Stimulated activated CD4-positive, alpha-beta T cell treated with anti-CD3 and anti-CD28 coated beads, Interleukin-4, amount 100 ng/mL, for 1 hour (primary cell): ENCODE data around the gene PHAX.
A peak's percentile ranks its signal among the peaks of the same experiment; 100 is the strongest.
"Not testable (repeated sequence)": the region's sequence is repeated elsewhere in the genome, so short reads cannot be mapped to it uniquely, and the experiment has no call there.

Experiments used
- DNase-seq: peaks from one replicate; pipeline ENCODE4 v3.0.0-alpha.2; 2020

PHAX gene

DNA sequence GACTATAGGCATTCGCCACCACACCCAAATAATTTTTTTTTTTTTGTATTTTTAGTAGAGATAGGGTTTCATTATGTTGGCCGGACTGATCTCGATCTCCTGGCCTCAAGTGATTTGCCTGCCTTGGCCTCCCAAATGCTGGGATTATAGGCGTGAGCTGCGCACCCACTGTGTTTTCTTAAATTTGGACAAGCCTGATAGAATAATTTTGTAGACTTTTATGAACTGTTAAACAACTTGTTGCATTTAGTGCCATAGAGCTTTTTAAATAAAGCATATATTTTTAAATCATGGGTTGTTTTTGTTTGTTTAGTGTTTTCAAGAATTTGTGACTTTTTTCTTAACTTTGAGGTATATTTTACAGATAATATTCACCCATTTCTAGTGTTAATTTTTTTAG is 4.8 kb downstream of the PHAX start:
- no peak for DNase-seq

DNA sequence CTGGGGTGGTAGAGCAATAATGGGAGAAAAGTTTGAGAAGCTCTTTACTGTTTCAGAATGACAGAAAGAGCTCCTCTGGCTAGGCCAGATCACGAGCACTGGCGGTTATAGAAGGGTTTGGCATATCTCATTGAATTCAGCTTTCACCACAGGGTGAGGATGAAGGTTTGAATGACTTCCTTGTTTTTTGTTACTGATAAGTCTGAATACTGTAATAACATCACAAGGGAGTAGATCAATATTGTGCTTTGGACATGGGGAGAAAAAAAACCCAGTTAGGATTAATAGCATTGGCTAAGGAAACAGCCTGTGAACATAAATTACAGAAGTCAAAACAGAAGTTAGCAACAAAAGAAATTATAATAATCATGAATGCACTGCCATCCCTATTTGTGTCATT is 9.4 kb downstream of the PHAX start:
- DNase-seq: no peak

DNA sequence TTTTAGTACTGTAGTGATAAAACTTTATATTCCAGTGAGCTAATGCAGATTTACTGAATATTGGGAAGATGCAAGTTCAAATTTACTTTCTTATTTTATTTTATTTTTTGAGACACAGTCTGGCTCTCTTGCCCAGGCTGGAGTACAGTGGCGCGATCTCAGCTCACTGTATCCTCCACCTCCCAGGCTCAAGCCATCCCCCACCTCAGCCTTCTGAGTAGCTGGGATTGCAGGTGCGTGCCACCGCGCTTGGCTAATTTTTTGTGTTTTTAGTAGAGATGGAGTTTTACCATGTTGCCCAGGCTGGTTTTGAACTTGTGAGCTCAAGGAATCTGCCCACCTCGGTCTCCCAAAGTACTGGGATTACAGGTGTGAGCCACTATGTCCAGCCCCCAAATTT is 9.9 kb downstream of the PHAX start:
- no peak for DNase-seq

DNA sequence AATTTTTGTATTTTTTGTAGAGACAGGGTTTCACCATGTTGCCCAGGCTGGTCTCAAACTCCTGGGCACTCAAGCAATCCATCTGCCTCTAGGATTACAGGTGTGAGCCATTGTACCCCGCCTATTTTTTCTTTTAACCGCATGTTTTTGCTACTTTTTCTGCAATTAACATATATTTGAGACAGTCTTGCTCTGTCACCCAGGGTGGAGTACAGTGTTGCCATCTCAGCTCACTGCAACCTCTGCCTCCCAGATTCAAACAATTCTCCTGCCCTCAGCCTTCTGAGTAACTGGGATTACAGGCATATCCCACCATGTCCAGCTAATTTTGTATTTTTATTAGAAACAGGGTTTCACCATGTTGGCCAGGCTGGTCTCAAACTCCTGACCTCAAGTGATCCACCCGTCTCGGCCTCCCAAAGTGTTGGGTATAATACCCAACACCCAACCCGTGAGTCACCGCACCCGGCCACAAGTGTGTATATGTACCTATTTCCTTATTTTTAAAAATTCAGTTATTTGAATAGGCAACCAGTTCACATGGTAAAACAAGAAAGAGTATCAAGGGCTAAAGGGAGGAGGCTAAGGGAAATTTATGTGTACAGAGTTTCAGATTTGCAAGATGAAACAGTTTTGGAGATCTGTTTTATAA is 13.3 kb downstream of the PHAX start:
- DNase-seq: no peak

DNA sequence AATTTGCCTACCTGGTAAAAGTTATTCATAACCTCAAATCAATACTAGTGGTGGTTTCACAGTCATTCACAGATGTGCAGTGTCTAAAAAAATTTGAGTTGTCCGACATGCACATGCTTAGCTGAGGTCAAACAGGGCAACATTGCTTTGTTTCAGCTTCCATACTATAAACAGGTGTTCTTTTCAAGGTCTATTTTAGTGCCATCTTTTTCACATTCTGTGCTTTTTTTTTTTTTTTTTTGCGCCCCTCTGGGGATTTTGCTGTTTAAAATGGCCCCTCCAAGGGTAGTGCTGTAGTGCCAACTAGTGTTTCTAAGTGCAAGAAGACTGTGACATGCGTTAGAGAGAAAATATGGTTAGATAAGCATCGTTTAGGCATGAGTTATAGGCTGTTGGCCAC is 14.5 kb downstream of the PHAX start:
- DNase-seq: no peak

DNA sequence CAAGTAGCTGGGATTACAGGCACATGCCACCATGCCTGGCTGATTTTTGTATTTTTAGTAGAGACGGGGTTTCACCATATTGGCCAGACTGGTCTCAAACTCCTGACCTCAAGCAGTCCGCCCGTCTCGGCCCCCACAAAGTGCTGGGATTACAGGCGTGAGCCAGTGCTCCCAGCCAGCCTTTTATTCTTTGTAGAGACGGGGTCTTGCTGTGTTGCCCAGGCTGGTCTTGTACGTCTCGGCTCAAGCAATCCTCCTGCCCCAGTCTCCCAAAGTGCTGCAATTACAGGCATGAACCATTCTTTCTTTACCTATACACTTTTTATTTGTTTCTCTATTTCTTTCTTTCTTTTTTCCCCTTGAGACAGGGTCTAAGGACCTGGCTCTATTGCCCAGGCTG is 16.9 kb downstream of the PHAX start:
- not testable (repeated sequence) for DNase-seq

DNA sequence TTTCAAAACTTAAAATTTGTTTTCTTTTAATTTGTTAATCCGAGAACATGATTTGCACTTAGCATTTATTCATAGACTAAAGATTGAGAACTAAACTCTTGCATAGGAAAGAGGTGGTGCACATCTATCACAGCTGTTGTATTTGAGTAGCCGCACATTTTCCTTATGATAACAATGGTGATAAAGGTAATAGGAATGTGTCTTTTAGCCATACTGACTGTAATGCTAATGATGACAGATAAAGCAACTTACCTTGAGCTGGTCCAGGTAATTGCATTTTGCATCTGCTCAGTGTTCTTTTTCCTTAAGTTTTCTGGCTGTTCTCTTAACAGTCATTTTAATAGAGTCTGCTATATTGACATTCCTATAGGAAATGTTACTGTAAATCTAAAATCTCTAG is 19.0 kb downstream of the PHAX start:
- DNase-seq: no peak

DNA sequence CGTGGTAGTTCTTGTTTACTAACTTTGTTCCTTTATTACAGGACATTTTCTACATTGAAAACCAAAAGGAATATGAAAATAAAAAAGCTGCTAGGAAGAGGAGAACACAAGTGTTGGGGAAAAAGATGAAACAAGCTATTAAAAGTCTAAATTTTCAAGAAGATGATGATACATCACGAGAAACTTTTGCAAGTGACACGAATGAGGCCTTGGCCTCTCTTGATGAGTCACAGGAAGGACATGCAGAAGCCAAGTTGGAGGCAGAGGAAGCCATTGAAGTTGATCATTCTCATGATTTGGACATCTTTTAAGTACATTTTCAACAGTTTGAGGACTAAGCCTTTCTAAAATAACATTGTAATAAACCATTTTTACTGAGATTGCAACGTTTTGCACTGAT is 23.8 kb downstream of the PHAX start:
- DNase-seq: no peak

DNA sequence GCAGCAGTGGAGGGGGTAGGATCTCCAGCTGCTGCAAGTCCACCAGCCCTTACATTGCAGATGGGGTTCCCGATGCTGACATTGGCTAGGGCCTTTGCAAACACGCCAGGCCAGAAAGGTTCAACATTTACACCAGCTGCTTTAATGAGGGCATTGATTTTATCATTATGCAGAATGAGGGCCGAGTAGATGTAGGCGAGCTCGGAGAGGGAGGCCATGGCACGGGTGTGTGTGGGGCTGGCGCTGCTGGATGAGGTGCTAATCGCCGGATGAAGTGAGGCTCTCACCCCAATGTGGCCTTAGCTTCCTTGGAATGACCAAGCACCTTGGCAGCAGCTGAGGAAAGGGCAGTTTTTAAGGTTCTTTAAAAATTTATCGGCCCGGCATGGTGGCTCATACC is 27.4 kb downstream of the PHAX start:
- DNase-seq: no peak

DNA sequence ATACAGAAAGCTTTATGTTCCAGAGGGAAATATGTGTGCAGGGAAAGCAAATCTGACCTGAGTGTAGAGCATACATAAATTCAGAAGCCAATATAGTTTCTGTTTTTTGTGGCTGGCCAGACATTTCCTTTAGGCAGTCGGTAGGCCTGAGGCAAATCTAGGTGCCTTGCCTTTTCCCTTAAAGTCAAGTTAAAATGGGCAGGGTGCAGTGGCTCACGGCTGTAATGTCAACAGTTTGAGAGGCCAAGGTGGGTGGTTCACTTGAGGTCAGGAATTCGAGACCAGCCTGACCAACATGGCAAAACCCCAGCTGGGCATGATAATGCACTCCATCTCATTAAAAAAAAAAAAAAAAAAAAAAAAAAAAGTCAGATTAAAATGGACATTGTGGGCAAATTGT is 31.2 kb downstream of the PHAX start:
- DNase-seq: no peak

DNA sequence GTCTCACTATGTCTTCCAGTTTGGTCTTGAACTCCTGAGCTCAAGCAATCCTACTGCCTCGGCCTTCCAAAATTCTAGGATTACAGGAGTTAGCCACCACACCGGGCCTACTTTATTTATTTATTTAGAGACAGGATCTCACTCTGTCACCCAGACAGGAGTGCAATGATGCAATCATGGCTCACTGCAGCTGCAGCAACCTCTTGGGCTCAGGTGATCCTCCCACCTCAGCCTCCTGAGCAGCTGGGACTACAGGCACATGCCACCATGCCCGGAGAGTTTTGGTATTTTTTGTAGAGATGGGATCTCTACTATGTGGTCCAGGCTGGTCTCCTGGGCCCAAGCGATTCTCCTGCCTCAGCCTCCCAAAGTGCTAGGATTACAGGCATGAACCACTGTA is 32.8 kb downstream of the PHAX start:
- no peak for DNase-seq

DNA sequence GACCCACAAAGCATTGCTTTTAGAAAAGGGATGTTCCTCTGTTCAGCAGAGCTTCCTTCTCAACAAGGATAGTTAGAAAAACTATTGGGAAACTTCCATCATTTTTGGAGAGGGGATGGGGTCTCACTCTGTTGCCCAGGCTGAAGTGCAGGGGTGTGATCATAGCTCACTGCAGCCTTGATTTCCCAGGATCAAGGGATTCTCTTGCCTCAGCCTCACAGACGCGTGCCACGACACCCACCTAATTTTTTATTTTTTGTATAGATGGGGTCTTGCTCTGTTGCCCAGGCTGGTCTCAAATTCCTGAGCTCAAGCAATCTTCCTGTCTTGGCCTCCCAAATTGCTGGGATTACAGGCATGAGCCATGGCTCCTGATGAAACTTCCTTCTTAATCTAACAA is 34.8 kb downstream of the PHAX start:
- DNase-seq: no peak

DNA sequence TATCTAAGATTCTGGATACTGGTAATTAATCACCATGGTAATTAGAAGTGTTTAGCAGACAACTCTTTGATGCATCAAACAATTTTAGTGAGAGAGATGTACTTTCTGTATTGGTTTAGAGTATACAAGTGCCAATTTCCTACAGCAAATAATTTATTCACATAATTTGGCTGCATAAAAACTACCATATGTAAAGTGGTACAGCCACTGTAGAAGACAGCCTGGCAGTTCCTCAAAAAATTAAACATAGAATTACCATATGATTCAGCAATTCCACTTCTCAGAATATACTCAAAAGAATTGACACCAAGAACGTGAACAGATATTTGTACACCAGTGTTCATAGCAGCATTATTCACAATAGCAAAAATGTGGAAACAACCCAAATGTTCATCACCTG is 36.2 kb downstream of the PHAX start:
- DNase-seq: no peak

DNA sequence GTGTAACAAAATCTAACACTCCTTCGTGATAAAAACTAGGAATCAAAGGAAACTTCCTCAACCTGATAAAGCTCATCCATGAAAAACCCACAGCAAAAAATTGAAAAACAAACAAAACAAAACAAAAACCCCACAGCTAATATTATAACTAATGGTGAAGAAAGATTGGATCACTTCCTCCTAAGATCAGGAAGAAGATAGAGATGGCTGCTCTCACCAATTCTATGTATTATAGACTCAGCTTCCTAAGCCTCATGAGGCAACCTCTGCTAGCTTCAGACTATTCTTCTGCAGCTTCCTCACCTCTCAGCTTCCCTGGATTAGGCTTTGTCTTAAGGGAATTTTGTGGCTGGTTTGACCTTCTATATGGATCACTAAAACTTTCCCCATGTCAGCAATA is 40.1 kb downstream of the PHAX start:
- no peak for DNase-seq

DNA sequence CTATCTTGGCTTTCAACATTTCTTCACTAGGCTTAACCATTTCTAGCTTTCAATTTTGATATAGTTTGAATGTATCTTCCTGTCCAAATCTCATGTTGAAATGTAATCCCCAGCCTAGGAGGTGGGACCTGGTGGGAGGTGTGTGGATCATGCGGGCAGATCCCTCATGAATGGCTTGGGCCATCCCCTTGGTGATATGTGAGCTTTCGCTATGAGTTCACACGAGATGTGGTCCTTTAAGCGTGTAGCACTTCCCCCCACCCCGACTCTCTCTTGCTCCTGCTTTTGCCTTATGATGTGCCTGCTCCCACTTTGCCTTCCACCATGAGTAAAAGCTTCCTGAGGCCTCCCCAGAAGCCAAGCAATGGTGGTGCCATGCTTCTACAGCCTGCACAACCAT is 40.6 kb downstream of the PHAX start:
- DNase-seq: no peak

DNA sequence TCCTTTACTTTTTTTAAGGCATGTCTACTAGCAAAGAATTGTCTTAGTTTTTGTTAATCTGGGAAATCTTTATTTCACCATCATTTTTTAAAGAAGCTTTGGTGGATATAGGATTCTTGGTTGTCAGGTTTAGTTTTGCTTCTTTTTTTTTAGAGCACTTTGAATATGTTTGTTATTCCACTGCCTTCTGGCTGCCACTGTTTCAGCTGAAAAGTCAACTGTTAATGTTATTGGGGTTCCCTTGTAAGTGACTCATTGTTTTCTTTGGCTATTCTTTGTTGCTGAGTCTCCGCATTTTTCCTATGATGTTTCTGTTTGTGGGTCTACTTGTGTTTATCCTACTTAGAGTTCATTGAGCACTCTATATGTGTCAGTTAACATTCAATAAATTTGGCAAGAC is 44.4 kb downstream of the PHAX start:
- DNase-seq: no peak

DNA sequence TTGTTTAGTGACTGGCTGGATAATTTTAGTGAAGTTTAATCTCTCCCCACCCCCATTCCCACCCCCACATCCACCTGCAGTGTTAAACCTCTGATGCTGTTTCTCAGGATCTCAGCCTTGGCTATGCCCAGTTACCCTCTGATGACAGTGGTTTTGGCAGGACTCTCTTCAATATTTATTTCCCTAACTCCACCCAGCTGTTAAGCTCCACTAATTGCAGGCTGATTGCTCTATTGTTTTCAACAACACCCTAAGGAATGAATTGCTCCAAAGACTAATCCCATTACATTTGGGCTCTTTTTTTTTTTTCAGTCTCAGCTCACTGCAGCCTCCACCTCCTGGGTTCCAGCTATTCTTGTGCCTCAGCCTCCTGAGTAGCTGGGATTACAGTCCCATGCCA is 46.3 kb downstream of the PHAX start:
- DNase-seq: no peak

DNA sequence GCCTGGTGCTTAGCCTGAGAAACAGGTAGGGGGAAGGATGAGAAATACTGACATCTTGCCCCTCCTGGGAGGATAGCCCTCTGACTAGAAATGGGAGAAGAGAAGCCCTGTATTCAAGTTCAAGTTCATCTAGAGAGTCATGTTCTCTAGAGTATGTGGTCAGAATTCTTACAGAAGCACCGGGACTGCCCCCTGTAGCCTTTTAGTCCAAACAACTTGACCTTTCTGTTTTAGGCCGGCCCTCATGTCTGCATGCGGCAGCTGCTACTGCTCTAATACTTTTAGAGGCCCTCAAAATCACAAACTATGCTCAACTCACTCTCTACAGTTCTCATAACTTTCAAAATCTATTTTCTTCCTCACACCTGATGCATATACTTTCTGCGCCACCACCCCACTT is 47.7 kb downstream of the PHAX start:
- DNase-seq: no peak

DNA sequence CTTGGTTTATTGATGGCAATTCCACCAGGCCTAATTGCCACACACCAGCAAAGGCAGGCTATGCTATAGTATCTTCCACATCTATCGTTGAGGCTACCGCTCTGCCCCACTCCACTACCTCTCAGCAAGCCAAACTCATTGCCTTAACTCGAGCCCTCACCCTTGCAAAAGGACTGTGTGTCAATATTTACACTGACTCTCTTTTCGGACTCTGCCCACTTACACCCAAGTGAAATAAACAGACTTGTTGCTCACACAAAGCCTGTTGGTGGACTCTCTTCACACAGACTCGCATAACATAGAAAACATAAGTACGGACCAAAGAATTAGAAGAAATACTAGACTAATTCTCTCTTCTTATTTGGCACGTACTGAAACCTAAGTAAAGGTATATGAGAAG is 48.3 kb downstream of the PHAX start:
- not testable (repeated sequence) for DNase-seq

DNA sequence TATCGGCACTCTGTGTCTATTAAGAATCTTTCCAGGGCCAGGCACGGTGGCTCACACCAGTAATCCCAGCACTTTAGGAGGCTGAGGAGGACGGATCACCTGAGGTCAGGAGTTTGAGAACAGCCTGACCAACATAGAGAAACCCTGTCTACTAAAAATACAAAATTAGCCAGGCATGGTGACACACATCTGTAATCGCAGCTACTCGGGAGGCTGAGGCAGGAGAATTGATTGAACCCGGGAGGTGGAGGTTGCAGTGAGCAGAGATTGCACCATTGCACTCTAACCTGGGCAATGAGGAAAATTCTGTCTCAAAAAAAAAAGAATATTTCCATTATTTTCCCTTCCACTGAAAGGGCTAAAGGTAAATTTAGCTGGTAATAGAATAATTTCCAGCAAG is 49.0 kb downstream of the PHAX start:
- not testable (repeated sequence) for DNase-seq

DNA sequence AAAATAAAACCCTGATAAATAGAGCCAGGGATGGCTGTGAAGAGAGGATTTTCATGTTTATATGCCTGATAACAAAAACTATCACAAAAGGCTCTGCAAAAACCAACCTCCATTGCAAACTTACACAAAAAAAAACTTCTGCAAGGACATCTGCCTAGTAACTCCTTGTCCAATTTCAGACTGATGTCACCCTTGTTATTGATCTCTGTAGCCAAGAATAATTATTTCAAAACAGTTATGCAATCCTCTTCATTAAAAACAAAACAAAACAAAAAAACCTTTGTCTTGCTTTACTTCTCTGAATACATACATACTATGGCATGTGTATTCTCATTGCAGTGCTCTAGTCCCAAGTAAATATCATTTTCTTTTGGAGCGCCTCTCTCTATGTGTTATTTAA is 49.7 kb downstream of the PHAX start:
- no peak for DNase-seq

DNA sequence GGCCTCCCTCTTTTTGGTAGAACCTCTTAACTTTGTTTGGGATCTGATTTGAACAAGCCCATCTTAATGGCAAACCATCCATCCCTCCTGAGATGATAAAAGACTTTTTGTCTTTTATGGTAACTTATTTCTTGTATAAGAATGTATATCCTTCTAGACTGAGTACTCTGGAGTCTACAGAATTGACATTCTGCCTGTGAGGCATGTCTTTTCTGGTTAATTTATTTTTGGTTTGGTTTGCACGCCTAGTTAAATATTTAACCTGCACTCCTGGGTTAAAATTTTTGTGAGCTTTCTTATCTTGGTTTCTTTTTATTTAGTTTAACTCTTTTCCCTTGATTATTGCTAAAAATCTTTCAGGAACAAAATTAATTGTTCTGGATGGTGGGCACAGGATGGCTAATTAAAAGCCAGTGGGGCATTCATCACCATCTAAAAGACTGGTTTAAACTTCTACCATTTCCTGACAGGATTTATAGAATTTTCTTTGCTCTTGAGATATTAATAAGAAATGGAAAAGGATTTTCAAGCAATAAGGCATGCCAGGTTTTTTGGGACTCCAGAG is 50.3 kb downstream of the PHAX start:
- no peak for DNase-seq

DNA sequence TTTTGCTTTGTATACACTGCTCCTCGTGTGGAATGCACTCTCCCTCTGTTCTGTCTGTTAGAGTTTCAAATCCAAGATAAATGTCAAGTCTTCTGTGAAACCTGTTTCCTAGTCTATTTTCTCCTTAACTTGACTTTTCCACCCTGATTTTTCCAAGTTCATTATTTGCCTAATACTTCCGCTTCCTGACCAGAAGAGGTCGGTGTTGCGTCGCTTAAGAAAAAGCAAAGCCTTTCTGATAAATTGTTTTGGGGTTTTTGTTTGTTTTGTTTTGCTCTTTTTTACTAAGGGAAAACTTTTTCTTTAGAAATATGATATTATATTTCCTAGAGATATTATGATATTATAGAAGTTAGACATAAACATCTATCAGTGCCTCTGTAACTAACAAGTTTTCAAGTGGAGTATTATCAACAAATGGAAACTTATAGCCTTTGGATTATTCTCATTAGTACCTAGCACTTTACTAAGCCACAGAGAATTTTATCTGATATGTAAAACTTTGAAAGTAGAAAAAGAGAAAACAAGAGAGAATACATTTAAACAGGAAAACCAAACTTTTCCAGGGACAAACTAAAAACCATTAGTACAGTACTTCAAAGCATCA is 55.8 kb downstream of the PHAX start:
- DNase-seq: peak; percentile 10

DNA sequence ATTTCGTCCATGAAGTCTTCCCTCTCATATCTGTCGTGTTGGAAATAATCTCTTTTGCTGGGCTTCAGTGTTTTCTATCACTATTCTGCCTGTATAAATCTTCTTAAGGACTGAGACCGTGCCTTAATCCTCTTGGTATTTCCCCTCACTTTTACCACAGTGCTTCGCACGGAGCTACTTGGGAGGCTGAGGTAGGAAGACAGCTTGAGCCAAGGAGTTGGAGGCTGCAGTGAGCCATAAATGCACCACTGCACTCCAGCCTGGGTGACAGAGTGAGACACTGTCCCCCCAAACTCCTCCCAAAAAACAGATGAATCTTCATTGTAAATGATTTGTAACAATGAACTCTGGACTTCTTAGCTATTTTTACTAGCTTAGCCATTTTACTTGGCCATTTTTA is 57.8 kb downstream of the PHAX start:
- no peak for DNase-seq
